IMR-90 (cell line): ENCODE measurements around the gene BMPER. TPM values are rescaled to one million over a fixed set of nuclear protein-coding genes. Genes with fewer than 3 reads are reported as not detected.

Experiments used
- ATAC-seq: fragments of 200-7000 bp; cut with Tn5 transposase; 2 replicates; pipeline ENCODE4 v1.9.1; 2020; ENCODE audit warnings: low read depth, mild to moderate bottlenecking, moderate library complexity
- BruUV-seq: library from RNA; stranded (reverse); fragments of 400-500 nt; replicated peaks from 2 replicates; lab custom pipeline; 2021; lab: Mats Ljungman, UMichigan
- CTCF ChIA-PET: fragments of 300-600 bp; formaldehyde crosslinking; extraction: SDS; loops from one replicate; lab custom pipeline; 2021; ENCODE audit warnings: antibody characterized with exemption; lab: Yijun Ruan, JAX
- POLR2A ChIA-PET: fragments of 300-600 bp; sonication (Branson Sonifier 250); formaldehyde crosslinking; loops from one replicate; lab custom pipeline; 2022; ENCODE audit warnings: antibody characterized with exemption; ENCODE audit not compliant: unreplicated experiment; lab: Charles Lee
- DNase-seq: peaks from one replicate; pipeline ENCODE4 v3.0.0; 2013
- H2AFZ ChIP-seq: replicated peaks from 2 replicates; pipeline ENCODE3; 2013; ENCODE audit warnings: low read length, mild to moderate bottlenecking; ENCODE audit not compliant: poor library complexity
- H2AK5ac ChIP-seq: 2 replicates; pipeline ENCODE4 v1.6.1; 2013; ENCODE audit warnings: low read depth, low read length, inconsistent platforms
- H2AK9ac ChIP-seq: replicated peaks from 2 replicates; pipeline ENCODE3; 2013; ENCODE audit warnings: mild to moderate bottlenecking, low read depth, low read length, moderate library complexity; ENCODE audit not compliant: poor library complexity
- H2BK120ac ChIP-seq: 2 replicates; pipeline ENCODE4 v1.6.1; 2013; ENCODE audit warnings: low read depth, low read length, inconsistent platforms
- H2BK15ac ChIP-seq: 3 replicates; pipeline ENCODE4 v1.6.1; 2013; ENCODE audit warnings: low read depth, low read length, inconsistent platforms
- H2BK20ac ChIP-seq: 2 replicates; pipeline ENCODE4 v1.6.1; 2013; ENCODE audit warnings: low read depth, mild to moderate bottlenecking, inconsistent platforms, low read length, moderate library complexity
- H2BK5ac ChIP-seq: 2 replicates; pipeline ENCODE4 v1.6.1; 2013; ENCODE audit warnings: mild to moderate bottlenecking, low read depth, low read length, inconsistent platforms; ENCODE audit not compliant: poor library complexity, severe bottlenecking
- H3K14ac ChIP-seq: replicated peaks from 2 replicates; pipeline ENCODE4 v1.6.1; 2013; ENCODE audit warnings: low read depth, low read length, inconsistent platforms
- H3K18ac ChIP-seq: 2 replicates; pipeline ENCODE4 v1.6.1; 2013; ENCODE audit warnings: low read depth, low read length, control low read depth
- H3K23ac ChIP-seq: 2 replicates; pipeline ENCODE4 v1.6.1; 2013; ENCODE audit warnings: low read depth, low read length, inconsistent platforms
- H3K27ac ChIP-seq: 2 replicates; pipeline ENCODE4 v1.5.1; 2013; ENCODE audit warnings: mild to moderate bottlenecking, control low read depth, low read length; ENCODE audit not compliant: insufficient read depth
- H3K27me3 ChIP-seq: 2 replicates; pipeline ENCODE4 v1.6.1; 2013; ENCODE audit warnings: low read length; ENCODE audit not compliant: control insufficient read depth, insufficient read depth
- H3K36me3 ChIP-seq: 2 replicates; pipeline ENCODE4 v1.6.1; 2013; ENCODE audit warnings: low read length, mixed read lengths; ENCODE audit not compliant: control insufficient read depth, insufficient read depth
- H3K4ac ChIP-seq: 2 replicates; pipeline ENCODE4 v1.6.1; 2013; ENCODE audit warnings: low read depth, low read length, inconsistent platforms
- H3K4me1 ChIP-seq: 2 replicates; pipeline ENCODE4 v1.6.1; 2013; ENCODE audit warnings: low read length, mixed read lengths; ENCODE audit not compliant: control insufficient read depth, insufficient read depth
- H3K4me2 ChIP-seq: 2 replicates; pipeline ENCODE4 v1.6.1; 2013; ENCODE audit warnings: low read depth, mild to moderate bottlenecking, control low read depth, low read length, moderate library complexity
- H3K4me3 ChIP-seq: 2 replicates; pipeline ENCODE4 v1.5.1; 2013; ENCODE audit warnings: low read depth, mild to moderate bottlenecking, control low read depth, low read length, moderate library complexity; ENCODE audit not compliant: insufficient read depth
- H3K56ac ChIP-seq: 2 replicates; pipeline ENCODE4 v1.6.1; 2013; ENCODE audit warnings: low read length, inconsistent platforms; ENCODE audit not compliant: insufficient read depth; ENCODE audit errors: extremely low read depth
- H3K79me1 ChIP-seq, 2 experiments: 2 replicates each; pipeline ENCODE4 v1.6.1; 2013; ENCODE audit warnings: low read length in 2 of 2, inconsistent platforms in 1 of 2, low read depth in 1 of 2
- H3K9ac ChIP-seq: 2 replicates; pipeline ENCODE4 v1.6.1; 2013; ENCODE audit warnings: low read depth, low read length, control low read depth
- H3K9me1 ChIP-seq: 2 replicates; pipeline ENCODE4 v1.6.1; 2013; ENCODE audit warnings: low read length, inconsistent platforms; ENCODE audit not compliant: insufficient read depth
- H3K9me3 ChIP-seq: 2 replicates; pipeline ENCODE4 v1.6.1; 2013; ENCODE audit warnings: low read length; ENCODE audit not compliant: control insufficient read depth, insufficient read depth
- H4K20me1 ChIP-seq: 2 replicates; pipeline ENCODE4 v1.6.1; 2013; ENCODE audit warnings: low read length, inconsistent platforms; ENCODE audit not compliant: insufficient read depth
- H4K5ac ChIP-seq: 2 replicates; pipeline ENCODE4 v1.6.1; 2013; ENCODE audit warnings: mild to moderate bottlenecking, low read depth, low read length, control low read depth
- H4K8ac ChIP-seq, 2 experiments: 2 replicates each; pipeline ENCODE4 v1.6.1; 2013; ENCODE audit warnings: low read depth in 2 of 2, low read length in 2 of 2, control low read depth in 1 of 2, inconsistent platforms in 1 of 2
- H4K91ac ChIP-seq: 2 replicates; pipeline ENCODE4 v1.6.1; 2013; ENCODE audit warnings: low read depth, low read length, inconsistent platforms; ENCODE audit not compliant: insufficient read depth
- BHLHE40 ChIP-seq: fragments of 150-350 bp; IDR thresholded peaks from 2 replicates; pipeline ENCODE4 v1.6.1; 2016; ENCODE audit warnings: mild to moderate bottlenecking, low read depth, low read length
- CEBPB ChIP-seq: IDR thresholded peaks from 2 replicates; pipeline ENCODE4 v1.6.1; 2012; ENCODE audit warnings: low read depth, low read length, improper control_type of control experiment
- CHD1 ChIP-seq: IDR thresholded peaks from 2 replicates; pipeline ENCODE4 v1.6.1; 2012; ENCODE audit warnings: low read depth, low read length, improper control_type of control experiment
- FOS ChIP-seq: fragments of 150-350 bp; IDR thresholded peaks from 2 replicates; pipeline ENCODE4 v1.6.1; 2016; ENCODE audit warnings: low read depth, low read length
- MAFK ChIP-seq: IDR thresholded peaks from 2 replicates; pipeline ENCODE4 v1.6.1; 2012; ENCODE audit warnings: low read depth, low read length, improper control_type of control experiment
- MAZ ChIP-seq: IDR thresholded peaks from 2 replicates; pipeline ENCODE4 v1.6.1; 2012; ENCODE audit warnings: low read depth, mild to moderate bottlenecking, low read length, improper control_type of control experiment, moderate library complexity, borderline replicate concordance
- MXI1 ChIP-seq: IDR thresholded peaks from 2 replicates; pipeline ENCODE4 v1.6.1; 2012; ENCODE audit warnings: low read depth, mild to moderate bottlenecking, low read length, moderate library complexity, borderline replicate concordance
- NFE2L2 ChIP-seq: fragments of 150-350 bp; IDR thresholded peaks from 2 replicates; pipeline ENCODE4 v1.6.1; 2016; ENCODE audit warnings: low read depth, mild to moderate bottlenecking, low read length
- POLR2A ChIP-seq: IDR thresholded peaks from 2 replicates; pipeline ENCODE4 v1.6.1; 2012; ENCODE audit warnings: mild to moderate bottlenecking, low read depth, low read length
- RAD21 ChIP-seq: IDR thresholded peaks from 2 replicates; pipeline ENCODE4 v1.6.1; 2012; ENCODE audit warnings: low read length, improper control_type of control experiment
- RCOR1 ChIP-seq: IDR thresholded peaks from 2 replicates; pipeline ENCODE4 v1.6.1; 2012; ENCODE audit warnings: mild to moderate bottlenecking, low read length, improper control_type of control experiment; ENCODE audit not compliant: insufficient replicate concordance
- RFX5 ChIP-seq: IDR thresholded peaks from 2 replicates; pipeline ENCODE4 v1.8.0; 2012; ENCODE audit warnings: low read depth, mild to moderate bottlenecking, low read length, moderate library complexity
- SMC3 ChIP-seq: fragments of 150-350 bp; IDR thresholded peaks from 2 replicates; pipeline ENCODE4 v1.6.1; 2016; ENCODE audit warnings: low read depth, mild to moderate bottlenecking, antibody characterized with exemption, low read length, moderate library complexity
- WGBS, 2 experiments: methylation state at CpG; one replicate each; pipeline versions ENCODE4 v1.1.5 to v1.1.7; 2013; ENCODE audit warnings: missing lambda C conversion rate in 2 of 2; ENCODE audit not compliant: insufficient read length in 1 of 2; ENCODE audit errors: extremely low coverage in 2 of 2; 5-methylcytosine and 5-hydroxymethylcytosine counted together
- dilution Hi-C: fragments of 300-500 bp; cut with HindIII; formaldehyde crosslinking; loops from one replicate; pipeline ENCODE4 v1.14.3; 2018; ENCODE audit warnings: low sequenced_read_pairs; ENCODE audit not compliant: unreplicated experiment
- in situ Hi-C: fragments of 300-500 bp; cut with MboI; formaldehyde crosslinking; loops from 3 replicates; pipeline ENCODE4 v1.14.3; 2019; ENCODE audit warnings: low sequenced_read_pairs, inconsistent platforms, mixed read lengths
- intact Hi-C: fragments of 100-400 bp; cut with micrococcal nuclease; formaldehyde crosslinking; loops from 2 replicates; pipeline ENCODE4 v1.10.0; 2022
- polyA plus RNA-seq, 3 experiments: library from polyadenylated mRNA; depleted of rRNA; stranded (reverse); fragments of >200 nt; gene quantifications; 2 replicates each; pipeline ENCODE4 v1.2.3, GENCODE V29; 2012; ENCODE audit warnings: low replicate concordance in 1 of 3
- total RNA-seq: library from RNA; depleted of rRNA; stranded (reverse); fragments of >200 nt; gene quantifications from 2 replicates; pipeline ENCODE4 v1.2.3, GENCODE V29; 2012
- TF ChIP-seq, protein P1 (sequence below): fragments of 150-350 bp; IDR thresholded peaks from 2 replicates; pipeline ENCODE4 v1.6.1; 2016; ENCODE audit warnings: low read depth, mild to moderate bottlenecking, low read length, moderate library complexity, borderline replicate concordance
- TF ChIP-seq, protein P2 (sequence below): conservative IDR thresholded peaks from 2 replicates; pipeline ENCODE4 v1.5.1; 2012; ENCODE audit warnings: mild to moderate bottlenecking, low read depth, low read length, improper control_type of control experiment
- TF ChIP-seq, protein P3 (sequence below): fragments of 150-350 bp; IDR thresholded peaks from 2 replicates; pipeline ENCODE4 v1.6.1; 2017; ENCODE audit warnings: mild to moderate bottlenecking, antibody characterized with exemption, low read length, low read depth

The BMPER gene
- total and polyA plus RNA-seq, 2 of the 4 experiments (the other 2 are of a cell fraction): 6.2 to 7.9 TPM

DNA sequence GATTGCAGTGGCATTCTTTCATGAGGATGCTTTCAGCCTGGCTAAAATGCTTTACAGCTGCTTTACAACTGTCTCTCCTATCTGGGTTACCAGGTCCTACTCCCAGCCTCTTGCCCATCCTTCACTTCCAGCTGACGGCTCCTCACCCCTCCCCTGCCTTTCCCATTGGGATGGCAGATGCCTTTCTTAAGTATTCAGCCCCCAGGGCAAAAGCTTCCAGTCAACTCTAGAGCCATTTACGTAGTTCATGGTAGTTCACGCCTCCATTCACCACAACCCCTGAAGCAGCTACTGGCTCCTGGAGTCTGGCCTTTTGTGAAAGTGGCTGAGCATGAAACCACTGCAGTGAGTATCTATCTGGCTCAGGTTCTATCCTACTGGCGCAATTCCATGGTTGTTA is 17.2 kb upstream of the BMPER start:
- peaks cover 11% of the 10 kb centered on the region for H3K4me1 ChIP-seq
- H2BK120ac ChIP-seq: no peak overlapping the region
- ATAC-seq (no peak), DNase-seq (no peak)
- H4K20me1 ChIP-seq: no peaks in the 10 kb centered on the region
- no peak overlapping the region for H3K27ac ChIP-seq
- no peak overlapping the region for H3K9ac ChIP-seq
- dilution Hi-C loops: no loop called here
- peaks cover 9% of the 10 kb centered on the region; the same call in 1 of the 2 replicates for H3K9me1 ChIP-seq
- no peaks in the 10 kb centered on the region for H3K79me1 ChIP-seq
- no TSS peak for BruUV-seq
- no peak overlapping the region for H2BK5ac ChIP-seq
- H2AK5ac ChIP-seq: no peak overlapping the region
- intact Hi-C loops: loop anchor here (5.0 kb wide), 1 partner anchor 81 kb away; no protein-coding TSS in a partner anchor
- no peak overlapping the region for H4K91ac ChIP-seq
- no peak overlapping the region for H2AK9ac ChIP-seq
- no peak overlapping the region for H3K4ac ChIP-seq
- ChIA-PET POLR2A (no interaction called here), CTCF (no interaction called here)
- peaks cover 3% of the 10 kb centered on the region; the same call in 1 of the 2 replicates for H3K9me3 ChIP-seq
- in situ Hi-C loops: no loop called here
- H3K36me3 ChIP-seq: no peaks in the 10 kb centered on the region
- H3K23ac ChIP-seq: no peak overlapping the region
- no peak overlapping the region for H4K5ac ChIP-seq
- TF ChIP-seq, protein P1, sequence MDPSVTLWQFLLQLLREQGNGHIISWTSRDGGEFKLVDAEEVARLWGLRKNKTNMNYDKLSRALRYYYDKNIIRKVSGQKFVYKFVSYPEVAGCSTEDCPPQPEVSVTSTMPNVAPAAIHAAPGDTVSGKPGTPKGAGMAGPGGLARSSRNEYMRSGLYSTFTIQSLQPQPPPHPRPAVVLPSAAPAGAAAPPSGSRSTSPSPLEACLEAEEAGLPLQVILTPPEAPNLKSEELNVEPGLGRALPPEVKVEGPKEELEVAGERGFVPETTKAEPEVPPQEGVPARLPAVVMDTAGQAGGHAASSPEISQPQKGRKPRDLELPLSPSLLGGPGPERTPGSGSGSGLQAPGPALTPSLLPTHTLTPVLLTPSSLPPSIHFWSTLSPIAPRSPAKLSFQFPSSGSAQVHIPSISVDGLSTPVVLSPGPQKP: no peak
- no peak for TF ChIP-seq BHLHE40
- no peak for TF ChIP-seq MXI1
- TF ChIP-seq CHD1: no peak
- no peak for TF ChIP-seq FOS
- TF ChIP-seq, protein P2, sequence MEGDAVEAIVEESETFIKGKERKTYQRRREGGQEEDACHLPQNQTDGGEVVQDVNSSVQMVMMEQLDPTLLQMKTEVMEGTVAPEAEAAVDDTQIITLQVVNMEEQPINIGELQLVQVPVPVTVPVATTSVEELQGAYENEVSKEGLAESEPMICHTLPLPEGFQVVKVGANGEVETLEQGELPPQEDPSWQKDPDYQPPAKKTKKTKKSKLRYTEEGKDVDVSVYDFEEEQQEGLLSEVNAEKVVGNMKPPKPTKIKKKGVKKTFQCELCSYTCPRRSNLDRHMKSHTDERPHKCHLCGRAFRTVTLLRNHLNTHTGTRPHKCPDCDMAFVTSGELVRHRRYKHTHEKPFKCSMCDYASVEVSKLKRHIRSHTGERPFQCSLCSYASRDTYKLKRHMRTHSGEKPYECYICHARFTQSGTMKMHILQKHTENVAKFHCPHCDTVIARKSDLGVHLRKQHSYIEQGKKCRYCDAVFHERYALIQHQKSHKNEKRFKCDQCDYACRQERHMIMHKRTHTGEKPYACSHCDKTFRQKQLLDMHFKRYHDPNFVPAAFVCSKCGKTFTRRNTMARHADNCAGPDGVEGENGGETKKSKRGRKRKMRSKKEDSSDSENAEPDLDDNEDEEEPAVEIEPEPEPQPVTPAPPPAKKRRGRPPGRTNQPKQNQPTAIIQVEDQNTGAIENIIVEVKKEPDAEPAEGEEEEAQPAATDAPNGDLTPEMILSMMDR: no peak
- no peak for TF ChIP-seq RAD21
- TF ChIP-seq, protein P3, sequence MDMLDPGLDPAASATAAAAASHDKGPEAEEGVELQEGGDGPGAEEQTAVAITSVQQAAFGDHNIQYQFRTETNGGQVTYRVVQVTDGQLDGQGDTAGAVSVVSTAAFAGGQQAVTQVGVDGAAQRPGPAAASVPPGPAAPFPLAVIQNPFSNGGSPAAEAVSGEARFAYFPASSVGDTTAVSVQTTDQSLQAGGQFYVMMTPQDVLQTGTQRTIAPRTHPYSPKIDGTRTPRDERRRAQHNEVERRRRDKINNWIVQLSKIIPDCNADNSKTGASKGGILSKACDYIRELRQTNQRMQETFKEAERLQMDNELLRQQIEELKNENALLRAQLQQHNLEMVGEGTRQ: no peak
- TF ChIP-seq RFX5: no peak
- no peak for TF ChIP-seq SMC3
- TF ChIP-seq CEBPB: no peak
- TF ChIP-seq RCOR1: no peak
- TF ChIP-seq MAFK: no peak
- no peak for TF ChIP-seq POLR2A
- no peak for TF ChIP-seq MAZ
- TF ChIP-seq NFE2L2: no peak
- peaks cover 10% of the 10 kb centered on the region for H3K27me3 ChIP-seq
- no peak overlapping the region for H3K56ac ChIP-seq
- H2BK15ac ChIP-seq: no peak overlapping the region
- no peak overlapping the region for H3K4me3 ChIP-seq
- 100% methylated on average over 2 of the region's 4 CpGs; no CpG with 5 or more reads in 1 of the 2 experiments for WGBS, 2 experiments
- no peak overlapping the region for H3K18ac ChIP-seq
- H2BK20ac ChIP-seq: no peak overlapping the region
- H3K4me2 ChIP-seq: no peak overlapping the region
- no peak overlapping the region for H3K14ac ChIP-seq
- no peak overlapping the region for H2AFZ ChIP-seq
- H4K8ac ChIP-seq: no peak overlapping the region
